HG03521 (cell line): ENCODE results near the gene ARID1B.

ENCODE experiments used
- ATAC-seq: cut with Tn5 transposase; IDR thresholded peaks from one replicate; pipeline ENCODE4 v1.9.1; 2021; ENCODE audit warnings: mild to moderate bottlenecking, moderate library complexity; ENCODE audit not compliant: unreplicated experiment

ARID1B gene

GRCh38 chr6:157117431-157118095 is 340.4 kb downstream of the ARID1B start:
- no peak for ATAC-seq

GRCh38 chr6:157119502-157120027 is 342.4 kb downstream of the ARID1B start:
- ATAC-seq: no peak

GRCh38 chr6:157120534-157121232 is 343.5 kb downstream of the ARID1B start:
- ATAC-seq: no peak

GRCh38 chr6:157121897-157122296 is 344.7 kb downstream of the ARID1B start:
- no peak for ATAC-seq

- no peak for ATAC-seq
Measured at GRCh38 chr6:157123234-157123633, 346.1 kb downstream of the ARID1B start.

- ATAC-seq: no peak
Measured at GRCh38 chr6:157124485-157125254, 347.5 kb downstream of the ARID1B start.

GRCh38 chr6:157125531-157125930 is 348.4 kb downstream of the ARID1B start:
- no peak for ATAC-seq

- ATAC-seq: no peak
Measured at GRCh38 chr6:157126183-157127098, 349.3 kb downstream of the ARID1B start.

GRCh38 chr6:157128235-157128775 is 351.1 kb downstream of the ARID1B start:
- no peak for ATAC-seq

- no peak for ATAC-seq
Measured at GRCh38 chr6:157131250-157131649, 354.1 kb downstream of the ARID1B start.

GRCh38 chr6:157133856-157134255 is 356.7 kb downstream of the ARID1B start:
- no peak for ATAC-seq

GRCh38 chr6:157134402-157135047 is 357.3 kb downstream of the ARID1B start:
- ATAC-seq: no peak

- no peak for ATAC-seq
Measured at GRCh38 chr6:157135691-157136090, 358.5 kb downstream of the ARID1B start.

- ATAC-seq: no peak
Measured at GRCh38 chr6:157137501-157137900, 360.3 kb downstream of the ARID1B start.

- no peak for ATAC-seq
Measured at GRCh38 chr6:157139054-157139708, 362.0 kb downstream of the ARID1B start.

- ATAC-seq: peak; percentile 91
Measured at GRCh38 chr6:157143171-157143889, 366.2 kb downstream of the ARID1B start.

- ATAC-seq: no peak
Measured at GRCh38 chr6:157143890-157144798, 367.0 kb downstream of the ARID1B start.
